Stimulated activated CD8-positive, alpha-beta memory T cell treated with anti-CD3 and anti-CD28 coated beads, Interleukin-12 subunit alpha, Interleukin-12 subunit beta, amount 100 ng/mL, for 1 hour (primary cell): Measurements from ENCODE around the gene ZNF593.

Source experiments
- DNase-seq: peaks from one replicate; pipeline ENCODE4 v3.0.0-alpha.2; 2020; ENCODE audit warnings: low read depth

ZNF593 gene

DNA sequence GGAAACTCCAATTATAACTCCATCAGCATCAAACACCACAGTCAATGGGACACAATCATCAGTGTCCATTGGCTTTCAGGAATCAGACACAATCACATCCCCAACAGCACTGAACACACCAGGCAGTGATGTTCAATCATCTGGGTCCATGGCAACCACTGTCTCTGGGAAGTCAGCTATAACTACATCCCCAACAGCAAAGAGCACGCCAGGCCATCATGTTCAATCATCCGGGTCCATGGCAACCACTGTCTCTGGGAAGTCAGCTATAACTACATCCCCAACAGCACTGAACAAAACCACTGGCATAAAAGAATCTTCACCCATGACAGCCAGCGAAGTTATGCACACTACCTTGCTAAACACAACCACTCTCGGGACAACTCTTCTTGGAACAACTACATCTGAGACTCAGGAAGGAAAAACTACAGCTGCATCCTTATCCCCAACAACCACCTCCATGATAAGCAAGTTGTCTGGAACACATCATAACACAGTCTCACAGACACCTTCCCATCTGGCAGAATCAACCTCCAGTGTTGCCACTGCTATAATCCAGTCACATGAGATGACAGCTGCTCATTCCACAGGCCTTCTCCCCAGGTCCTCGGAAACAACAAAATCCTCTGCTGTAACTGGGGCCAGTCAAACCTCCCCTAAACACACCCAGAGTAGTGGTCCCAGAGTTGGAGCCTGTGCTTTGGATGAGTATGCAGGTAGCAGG is 40.6 kb downstream of the ZNF593 start:
- no peak for DNase-seq

DNA sequence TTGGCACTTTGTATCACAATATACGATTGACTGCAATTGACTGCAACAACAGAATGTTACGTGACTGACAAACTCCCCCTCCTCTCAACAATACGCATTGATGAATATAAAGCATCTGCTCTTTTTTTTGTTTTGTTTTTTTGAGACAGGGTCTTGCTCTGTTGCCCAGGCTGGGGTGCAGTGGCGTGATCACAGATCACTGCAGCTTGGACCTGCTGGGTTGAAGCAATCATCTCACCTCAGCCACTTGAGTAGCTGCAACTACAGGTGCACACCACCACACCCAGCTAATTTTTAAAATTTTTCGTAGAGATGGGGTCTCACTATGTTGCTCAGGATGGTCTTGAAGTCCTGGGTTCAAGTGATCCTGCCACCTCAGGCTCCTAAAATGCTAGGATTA is 43.0 kb downstream of the ZNF593 start:
- no peak for DNase-seq

DNA sequence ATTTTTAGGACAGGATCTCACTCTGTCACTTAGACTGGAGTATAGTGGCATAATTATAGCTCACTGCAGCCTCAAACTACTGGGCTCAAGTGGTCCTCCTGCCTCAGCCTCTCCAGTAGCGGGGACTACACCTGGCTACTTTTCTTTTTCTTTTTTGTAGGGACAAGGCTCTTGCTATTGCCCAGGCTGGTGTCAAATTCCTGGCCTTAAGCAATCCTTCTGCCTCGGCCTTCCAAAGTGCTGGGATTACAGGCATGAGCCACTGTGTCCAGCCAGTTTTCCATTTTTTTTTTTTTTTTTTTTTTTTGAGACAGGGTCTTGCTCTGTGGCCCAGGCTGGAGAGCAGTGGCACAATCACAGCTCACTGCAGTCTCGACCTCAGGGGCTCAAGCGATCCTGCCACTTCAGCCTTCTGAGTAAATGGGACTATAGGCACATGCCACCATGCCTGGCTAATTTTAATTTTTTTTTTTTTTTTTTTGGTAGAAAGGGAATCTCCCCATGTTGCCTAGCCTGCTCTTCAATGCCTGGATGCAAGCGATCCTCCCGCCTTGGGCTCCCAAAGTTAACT is 43.7 kb downstream of the ZNF593 start:
- no peak for DNase-seq

DNA sequence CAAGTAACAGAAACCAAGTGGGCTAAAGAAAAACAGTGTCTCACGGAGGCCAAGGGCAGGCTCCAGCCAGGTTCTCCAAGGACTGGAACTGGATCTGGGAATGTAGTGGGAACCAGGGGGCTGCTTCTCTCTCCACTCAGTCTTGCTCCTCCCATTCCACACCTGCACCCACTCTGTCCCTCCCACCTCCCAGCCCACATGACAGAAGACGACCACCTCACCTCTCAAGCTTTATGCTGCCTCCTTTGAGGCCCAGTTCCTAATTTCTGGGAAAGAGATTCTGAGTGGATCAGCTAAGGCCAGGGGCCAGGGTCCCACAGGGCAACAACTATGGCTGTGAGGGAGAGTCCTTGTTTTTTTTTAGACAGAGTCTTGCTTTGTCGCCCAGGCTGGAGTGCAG is 45.5 kb downstream of the ZNF593 start:
- no peak for DNase-seq

DNA sequence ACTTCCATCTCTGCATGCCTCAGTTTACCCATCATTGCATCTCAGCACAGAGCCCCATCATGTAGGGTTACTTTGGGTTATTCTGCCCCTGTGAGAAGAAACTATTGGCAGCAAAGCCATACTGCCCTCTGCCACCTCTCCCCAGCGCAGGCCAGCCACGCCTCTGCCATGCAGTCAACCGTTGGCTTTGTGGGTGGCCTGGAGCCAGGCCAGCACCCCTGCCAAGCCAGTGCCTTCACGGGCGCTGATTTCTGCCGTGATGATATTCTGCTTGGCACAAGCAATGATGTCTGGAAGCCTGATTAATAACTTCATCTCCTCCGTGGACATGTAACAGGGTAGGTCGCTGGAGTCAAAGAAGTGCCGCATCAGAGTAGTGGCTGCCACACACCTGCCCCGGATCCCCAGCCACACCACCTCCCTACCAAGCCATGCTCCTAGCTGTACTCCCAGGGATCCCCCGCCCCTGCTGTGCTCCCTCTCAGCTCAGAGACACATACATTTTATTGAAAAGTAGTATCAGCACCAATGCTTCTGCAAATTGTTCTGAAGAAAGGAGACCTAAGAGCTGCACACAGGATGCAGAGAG is 49.3 kb downstream of the ZNF593 start:
- DNase-seq = no peak
